HS-5 (cell line): ENCODE results near the gene FLNA.
"Not testable (repeated sequence)": the region's sequence is repeated elsewhere in the genome, so short reads cannot be mapped to it uniquely, and the experiment has no call there.

Experiments
- DNase-seq: peaks from one replicate; pipeline ENCODE4 v3.0.0-alpha.2; 2012; ENCODE audit warnings: low read depth

The FLNA gene

DNA sequence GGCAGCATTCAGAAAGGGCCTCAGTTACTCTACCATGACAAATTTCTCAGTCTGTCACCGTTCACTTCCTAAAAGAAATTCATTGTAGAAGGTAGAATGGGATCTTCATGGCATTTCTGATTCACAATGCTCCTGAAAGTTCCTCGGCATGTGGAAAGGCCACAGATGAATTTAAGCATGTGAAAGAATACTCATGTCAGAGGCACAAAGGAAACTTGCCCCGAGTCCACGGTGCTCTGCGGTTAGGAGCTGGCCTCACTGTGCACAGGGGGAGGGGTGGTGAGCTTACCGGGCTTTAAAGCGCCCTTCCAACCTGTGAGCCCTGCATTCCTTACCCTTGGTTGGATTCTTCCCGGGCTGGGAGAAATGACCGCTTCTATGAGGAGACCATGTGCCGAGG lies 69.6 kb downstream of the FLNA start:
- DNase-seq = no peak

DNA sequence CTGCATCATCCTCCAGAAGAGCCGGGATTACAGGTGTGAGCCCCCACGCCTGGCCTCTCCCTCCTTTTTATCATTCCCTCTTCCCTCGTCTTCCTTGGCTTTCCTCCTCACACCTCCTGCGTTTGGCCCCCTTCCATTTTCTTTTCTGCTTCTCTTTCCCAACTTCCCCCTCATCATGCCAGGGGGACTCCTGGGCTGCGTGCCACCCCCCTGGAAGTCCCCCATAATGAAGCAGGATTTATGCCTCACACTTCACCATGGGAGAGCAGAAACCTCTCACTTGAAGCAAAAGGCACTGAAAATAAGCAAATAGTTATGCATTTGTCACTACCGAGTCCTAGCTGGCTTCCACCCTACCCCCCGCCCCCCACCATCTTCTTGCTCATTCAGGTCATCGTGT lies 71.0 kb downstream of the FLNA start:
- DNase-seq = no peak

- DNase-seq = not testable (repeated sequence)
These were observed 71.4 kb downstream of the FLNA start for GRCh38 chrX:154302998-154303397.

- DNase-seq = no peak
These were observed 73.6 kb downstream of the FLNA start for GRCh38 chrX:154300816-154301215.
